Activated T-helper 1 cell treated with anti-CD3 and anti-CD28 coated beads, Interleukin-2, amount 50 U/mL, for 16 hours (primary cell): ENCODE measurements around the gene IL36RN.

ENCODE experiments used
- DNase-seq, 2 donors: peaks; one replicate each; pipeline ENCODE4 v3.0.0-alpha.2; 2020; ENCODE audit warnings: low read depth in 1 of 2, low spot score in 1 of 2

IL36RN gene

DNA sequence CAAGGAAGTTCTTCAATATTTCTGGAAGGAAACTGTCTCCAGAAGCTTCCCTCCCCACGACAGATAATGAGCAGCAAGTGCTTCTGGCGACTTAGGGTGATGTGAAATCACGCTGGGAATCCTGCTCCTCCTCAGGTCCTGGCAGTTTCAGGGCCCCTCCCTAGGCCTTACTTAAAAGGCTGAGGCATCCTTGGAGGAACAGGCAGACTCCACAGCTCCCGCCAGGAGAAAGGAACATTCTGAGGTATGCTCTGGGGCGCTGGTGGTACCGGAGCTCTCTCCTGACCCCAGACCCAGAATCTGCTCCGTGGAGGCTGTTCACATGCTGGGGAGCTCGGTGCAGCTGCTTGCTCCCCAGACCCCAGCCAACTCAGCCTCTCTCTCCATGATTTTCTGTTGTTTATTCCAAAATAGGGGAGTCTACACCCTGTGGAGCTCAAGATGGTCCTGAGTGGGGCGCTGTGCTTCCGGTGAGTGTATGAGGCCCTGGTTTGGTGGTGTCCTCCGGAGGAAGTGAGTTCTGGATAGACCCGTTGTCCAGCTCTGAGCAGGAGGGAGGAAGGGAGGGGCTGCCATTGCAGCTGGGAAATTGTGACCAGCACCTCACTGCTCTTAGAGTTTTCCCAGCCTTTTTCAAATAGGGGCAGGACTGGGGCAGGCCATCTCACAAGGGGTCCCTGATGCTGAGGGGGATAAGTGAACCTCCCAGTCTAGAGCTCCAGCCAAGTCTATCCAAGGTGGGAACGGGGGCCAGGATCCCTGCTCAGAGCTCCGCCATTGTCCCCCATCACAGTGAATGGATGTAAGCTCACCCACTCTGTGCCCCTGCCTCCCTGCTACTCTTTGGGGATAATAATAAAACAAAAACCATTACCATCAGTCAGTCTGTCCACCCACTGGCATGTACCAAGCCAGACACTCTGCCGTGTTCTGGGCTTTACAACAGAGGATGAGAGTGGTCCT, at the start of gene IL36RN:
Gene IL36RN (plus strand): TSS at position 201 of the 963 bp plus-strand sequence. CDS start 241 bp downstream, at position 442.
- DNase-seq, result no peak

DNA sequence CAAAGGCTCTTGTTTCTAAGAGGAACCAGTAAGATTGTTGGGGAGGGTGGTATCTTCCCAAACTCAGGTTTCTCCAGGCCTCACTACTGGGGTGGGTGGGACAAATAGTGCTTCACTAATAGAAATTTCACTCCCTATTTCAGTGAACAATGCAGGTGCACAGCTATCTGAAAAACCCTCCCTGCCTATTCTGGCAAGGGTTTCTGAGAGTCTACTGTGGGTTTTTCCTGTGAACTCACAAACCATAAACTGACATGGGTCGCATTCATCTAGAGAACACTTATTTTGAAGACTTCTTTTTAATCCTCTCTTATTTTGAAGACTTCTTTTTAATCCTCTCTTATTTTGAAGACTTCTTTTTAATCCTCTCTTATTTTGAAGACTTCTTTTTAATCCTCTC, 49.4 kb upstream of the IL36RN start:
- DNase-seq, result no peak

DNA sequence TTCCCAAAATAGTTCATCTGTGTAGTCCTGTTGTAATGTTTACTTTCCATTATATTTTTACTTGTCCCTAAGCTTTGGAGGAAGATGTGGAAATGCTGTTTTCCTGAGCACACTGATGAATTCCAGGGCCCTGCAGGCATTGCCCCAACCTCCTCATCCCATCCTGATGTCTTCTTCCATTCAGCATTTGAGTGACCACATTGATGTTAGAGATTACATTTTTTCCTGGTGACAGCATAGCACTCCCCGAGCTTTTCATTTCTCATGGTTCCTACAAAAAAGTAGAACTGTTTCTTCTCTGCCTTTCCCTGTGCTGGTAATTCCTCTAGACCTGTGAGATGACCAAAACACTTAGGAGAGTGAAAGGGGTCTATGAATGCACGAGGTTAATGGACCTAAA, 48.9 kb upstream of the IL36RN start:
- DNase-seq, result no peak

DNA sequence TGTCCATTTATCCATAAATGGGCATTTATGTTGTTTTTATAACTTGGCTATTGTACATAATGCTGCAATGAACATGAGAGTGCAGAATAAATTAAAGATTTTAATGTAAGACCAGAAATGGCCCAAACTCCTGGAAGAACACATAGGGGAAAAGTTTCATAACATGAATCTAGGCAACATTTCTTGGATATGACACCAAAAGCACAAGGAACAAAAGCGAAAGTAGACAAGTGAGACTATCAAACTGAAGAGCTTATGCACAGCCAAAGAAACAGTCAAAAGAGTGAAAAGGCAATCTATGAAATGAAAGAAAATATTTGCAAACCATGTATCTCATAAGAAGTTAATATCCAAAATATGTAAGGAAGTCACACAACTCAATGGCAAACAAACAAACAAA, 47.9 kb upstream of the IL36RN start:
- no peak for DNase-seq

GRCh38 chr2:113012436-113013335, 46.3 kb upstream of the IL36RN start:
- DNase-seq, result no peak

DNA sequence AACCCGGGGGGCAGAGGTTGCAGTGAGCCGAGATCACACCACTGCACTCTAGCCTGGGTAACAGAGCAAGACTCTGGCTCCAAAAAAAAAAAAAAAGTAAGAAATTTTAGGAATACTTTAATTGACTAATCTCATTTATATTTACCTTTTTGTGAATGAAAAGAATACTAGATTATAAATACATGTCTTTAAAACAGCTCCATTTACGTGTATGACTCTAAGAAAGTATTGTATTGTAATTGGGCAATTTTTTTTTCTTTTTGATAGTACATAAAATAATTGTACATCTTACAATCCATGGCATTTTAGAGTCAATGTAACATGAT, 45.7 kb upstream of the IL36RN start:
- DNase-seq, result no peak

GRCh38 chr2:113014067-113014466, 44.9 kb upstream of the IL36RN start:
- no peak for DNase-seq

GRCh38 chr2:113015042-113015441, 44.0 kb upstream of the IL36RN start:
- no peak for DNase-seq

GRCh38 chr2:113015655-113016054, 43.3 kb upstream of the IL36RN start:
- DNase-seq, result no peak

DNA sequence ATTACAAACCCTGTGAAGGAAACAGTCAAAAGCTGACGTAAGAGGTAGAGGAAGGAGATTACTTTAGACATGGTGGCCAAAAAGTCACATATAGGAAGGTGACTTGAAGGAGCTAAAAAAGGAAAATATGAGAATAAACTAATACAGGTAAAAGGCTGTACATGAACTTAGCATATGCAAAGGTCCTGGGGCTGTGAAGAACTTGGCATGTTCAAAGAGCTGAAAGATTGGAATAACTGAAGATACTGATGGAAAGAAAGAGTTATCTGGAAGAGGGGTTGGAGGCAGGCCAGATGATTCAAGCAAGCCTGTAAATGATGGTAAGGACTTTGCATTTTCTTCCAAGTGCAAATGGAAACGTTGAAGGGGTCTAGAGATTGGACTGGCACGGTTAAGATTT, 40.5 kb upstream of the IL36RN start:
- DNase-seq, result no peak

DNA sequence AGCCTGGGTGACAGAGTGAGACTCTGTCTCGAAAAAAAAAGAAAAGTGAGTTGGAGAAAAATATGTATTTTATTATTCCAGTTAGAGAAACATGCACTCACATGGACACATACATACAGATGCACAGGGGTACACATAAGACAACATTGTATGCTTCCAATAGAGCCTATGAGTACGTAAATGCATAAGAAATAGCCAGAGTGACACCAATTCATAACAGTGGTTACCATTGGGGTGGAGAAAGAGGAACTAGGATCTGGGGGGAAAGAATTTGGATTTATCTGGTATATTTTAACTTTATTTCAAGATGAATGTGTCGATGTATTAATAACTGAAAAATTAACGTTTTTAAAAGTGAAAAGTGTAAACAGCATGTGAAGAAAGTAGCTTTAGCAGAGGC, 37.7 kb upstream of the IL36RN start:
- DNase-seq, result no peak

DNA sequence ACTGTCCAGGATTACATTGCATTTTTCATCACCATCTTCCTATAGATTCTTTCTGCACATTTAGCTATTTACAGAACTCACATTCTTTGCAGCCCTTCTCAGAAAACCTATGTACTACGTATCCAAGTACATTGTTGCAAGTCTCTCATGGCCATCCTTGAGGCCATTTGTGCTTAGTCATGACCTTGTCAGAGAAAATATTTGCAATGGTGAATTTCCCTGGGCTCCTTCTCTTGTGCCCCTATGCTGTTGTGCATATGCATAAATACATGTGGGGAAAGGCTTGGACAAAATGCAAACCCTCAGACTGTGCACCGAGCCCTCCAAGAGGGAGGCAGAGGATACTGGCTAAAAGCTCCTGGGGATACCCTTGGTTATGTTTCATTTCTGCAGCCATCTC, 34.2 kb upstream of the IL36RN start:
- no peak for DNase-seq

DNA sequence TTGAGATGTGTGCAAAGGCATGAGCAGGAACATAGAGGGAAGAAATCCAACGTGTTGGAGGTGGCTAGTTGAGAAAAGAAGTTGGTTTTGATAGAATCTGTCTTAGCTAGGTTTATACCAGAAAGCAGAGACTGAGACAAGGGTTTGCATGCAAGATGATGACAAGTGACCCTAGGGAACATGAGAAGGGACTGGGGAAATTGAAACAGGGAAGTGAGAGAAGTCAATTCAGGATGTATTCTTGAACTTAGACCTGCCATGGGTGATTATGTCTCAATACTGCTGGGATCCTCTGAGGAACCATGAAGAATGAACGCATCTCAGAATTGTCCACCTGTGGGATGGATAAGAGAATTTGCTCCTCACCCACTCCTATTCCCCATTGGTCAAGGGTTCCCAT, 33.3 kb upstream of the IL36RN start:
- DNase-seq, result no peak

GRCh38 chr2:113027691-113028090, 31.3 kb upstream of the IL36RN start:
- DNase-seq, result no peak

GRCh38 chr2:113028112-113028511, 30.9 kb upstream of the IL36RN start:
- DNase-seq, result no peak

DNA sequence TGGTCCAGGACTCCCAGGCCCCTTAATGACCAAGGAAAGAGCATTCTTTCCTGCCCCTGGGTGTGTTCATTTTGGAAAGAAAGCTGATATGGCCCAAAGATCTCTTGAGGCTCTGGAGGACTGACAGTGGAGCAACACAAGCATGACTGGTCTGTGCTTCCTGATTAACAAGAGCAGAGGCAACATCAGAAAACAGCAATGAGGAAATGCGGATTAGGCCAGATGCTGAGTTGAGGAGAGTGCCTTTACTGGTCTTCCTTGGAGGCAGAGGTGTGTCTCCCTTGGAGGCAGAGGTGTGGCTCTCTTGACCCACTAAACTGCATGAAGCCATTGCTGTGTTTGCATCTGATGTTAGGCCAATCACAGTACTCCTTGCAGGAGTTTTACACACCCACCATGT, 26.3 kb upstream of the IL36RN start:
- no peak for DNase-seq

DNA sequence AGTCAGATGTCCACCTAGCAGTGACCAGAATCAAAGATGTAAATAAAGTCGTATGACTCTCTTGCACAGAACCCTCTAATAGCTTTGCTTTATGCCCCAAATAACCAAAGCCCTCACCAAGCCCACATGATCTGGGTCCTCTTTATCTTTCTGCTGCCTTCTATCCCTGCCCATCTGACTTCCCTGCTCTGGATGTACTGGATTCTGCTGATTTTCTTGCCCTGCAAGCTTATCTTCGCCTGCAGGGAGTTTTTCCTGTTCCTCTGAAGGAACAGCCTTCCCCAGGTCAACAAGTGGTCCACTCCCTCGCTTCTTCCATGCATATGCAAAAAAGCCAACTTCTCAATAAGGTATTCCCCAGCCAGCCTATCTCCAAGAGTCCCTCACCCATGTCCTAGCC, 25.0 kb upstream of the IL36RN start:
- no peak for DNase-seq

DNA sequence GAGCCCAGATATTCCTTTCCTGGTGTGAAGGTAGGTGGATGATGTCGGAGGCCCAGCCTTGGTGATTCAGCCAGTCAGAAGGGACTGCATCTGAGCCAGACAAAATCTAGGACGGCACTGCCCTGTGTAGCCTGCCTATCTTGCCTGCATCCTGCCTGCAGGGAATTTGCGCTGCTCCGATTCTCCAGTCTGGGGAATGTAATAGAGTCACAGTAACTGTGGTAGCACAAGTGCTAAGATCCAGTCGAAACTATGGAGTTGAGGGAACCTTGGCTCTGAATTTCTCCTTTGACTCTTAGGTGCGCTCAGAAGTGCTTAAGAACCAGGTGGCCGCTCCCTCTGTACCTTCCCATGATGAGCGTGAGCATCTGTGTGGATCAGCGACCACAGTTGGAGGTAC, 22.2 kb upstream of the IL36RN start:
- no peak for DNase-seq

- no peak for DNase-seq
Observed at GRCh38 chr2:113038291-113038690, 20.7 kb upstream of the IL36RN start.

- no peak for DNase-seq
Observed at GRCh38 chr2:113039158-113039557, 19.8 kb upstream of the IL36RN start.

DNA sequence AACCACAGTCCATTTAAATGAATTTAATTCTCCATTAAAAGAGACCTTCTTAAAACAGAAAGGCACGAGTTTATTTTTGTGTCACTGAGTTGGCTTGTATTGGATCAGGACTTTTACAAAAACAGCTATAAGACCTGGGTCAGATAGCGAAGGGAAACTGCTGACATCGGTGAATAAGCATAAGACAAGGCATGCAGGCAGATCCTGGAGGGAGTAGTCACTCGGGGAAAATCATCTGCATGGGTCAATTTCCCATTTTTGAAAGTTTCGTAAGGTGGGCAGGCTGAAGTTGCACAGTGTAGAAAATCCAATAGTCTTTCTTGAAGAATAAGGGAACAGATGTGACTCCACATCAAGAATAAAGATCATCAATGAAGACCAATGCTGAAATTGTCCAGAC, 19.3 kb upstream of the IL36RN start:
- DNase-seq, result no peak

DNA sequence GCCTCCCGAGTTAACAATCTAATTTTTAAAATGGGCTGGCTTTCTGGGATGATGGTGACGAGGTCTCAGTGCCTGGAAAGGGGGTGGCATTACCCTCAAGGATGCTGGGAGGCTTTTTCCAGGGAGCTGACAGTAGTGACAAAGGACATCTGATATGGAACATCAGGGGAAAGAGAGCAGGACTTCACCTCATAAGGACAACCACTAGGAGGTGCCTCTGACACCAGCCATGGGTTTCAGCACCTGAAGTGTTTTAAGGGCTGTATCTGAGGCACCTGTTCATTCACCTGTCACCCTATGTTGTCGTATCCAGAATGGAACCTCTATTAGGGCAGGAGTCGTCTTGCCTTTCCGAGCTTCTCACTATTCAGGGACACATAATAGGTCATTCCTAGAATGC, 17.1 kb upstream of the IL36RN start:
- DNase-seq, result no peak
